Activated CD8-positive, alpha-beta T cell treated with anti-CD3 and anti-CD28 coated beads for 36 hours (primary cell): ENCODE data around the gene MLLT1. TPM values are rescaled to one million over a fixed set of nuclear protein-coding genes. Genes with fewer than 3 reads are reported as not detected.

Experiments used
- ATAC-seq: fragments of 200-7000 bp; cut with Tn5 transposase; one replicate; pipeline ENCODE4 v1.10.0; 2021; ENCODE audit warnings: mild to moderate bottlenecking, moderate library complexity
- CTCF ChIA-PET: fragments of 350-600 bp; sonication (Branson Sonifier 250); formaldehyde crosslinking; loops from one replicate; lab custom pipeline; 2021; ENCODE audit warnings: antibody characterized with exemption; lab: Charles Lee
- POLR2A ChIA-PET: fragments of 350-600 bp; sonication (Branson Sonifier 250); formaldehyde crosslinking; loops from one replicate; lab custom pipeline; 2021; ENCODE audit warnings: antibody characterized with exemption; lab: Charles Lee
- DNase-seq: peaks from one replicate; pipeline ENCODE4 v3.0.0-alpha.2; 2020
- H3K27ac Mint-ChIP-seq: one replicate; pipeline ENCODE4 v1.8.0; 2021; ENCODE audit warnings: mild to moderate bottlenecking, mixed read lengths
- H3K27me3 Mint-ChIP-seq: one replicate; pipeline ENCODE4 v1.8.0; 2021; ENCODE audit warnings: mixed read lengths
- H3K36me3 Mint-ChIP-seq: one replicate; pipeline ENCODE4 v1.8.0; 2021; ENCODE audit warnings: low read depth, mixed read lengths
- H3K4me1 Mint-ChIP-seq: one replicate; pipeline ENCODE4 v1.8.0; 2021; ENCODE audit warnings: low read depth, mixed read lengths
- H3K4me3 Mint-ChIP-seq: one replicate; pipeline ENCODE4 v1.8.0; 2021; ENCODE audit warnings: mild to moderate bottlenecking, moderate library complexity, mixed read lengths
- H3K9me3 Mint-ChIP-seq: one replicate; pipeline ENCODE4 v1.8.0; 2021; ENCODE audit warnings: mixed read lengths
- intact Hi-C: fragments of 100-400 bp; cut with micrococcal nuclease; formaldehyde crosslinking; loops from one replicate; pipeline ENCODE4 v1.10.0; 2022
- total RNA-seq, 2 experiments: library from RNA; stranded (reverse); gene quantifications; one replicate each; pipeline ENCODE4 v1.2.3, GENCODE V29; 2021
- TF ChIP-seq, protein P1 (sequence below): fragments of 200-600 bp; IDR thresholded peaks from one replicate; pipeline ENCODE4 v1.8.0; 2022; ENCODE audit warnings: antibody characterized with exemption, mild to moderate bottlenecking

MLLT1 gene
- total RNA-seq, 2 experiments from 2014 or later, result 41.4 to 44.6 TPM

DNA sequence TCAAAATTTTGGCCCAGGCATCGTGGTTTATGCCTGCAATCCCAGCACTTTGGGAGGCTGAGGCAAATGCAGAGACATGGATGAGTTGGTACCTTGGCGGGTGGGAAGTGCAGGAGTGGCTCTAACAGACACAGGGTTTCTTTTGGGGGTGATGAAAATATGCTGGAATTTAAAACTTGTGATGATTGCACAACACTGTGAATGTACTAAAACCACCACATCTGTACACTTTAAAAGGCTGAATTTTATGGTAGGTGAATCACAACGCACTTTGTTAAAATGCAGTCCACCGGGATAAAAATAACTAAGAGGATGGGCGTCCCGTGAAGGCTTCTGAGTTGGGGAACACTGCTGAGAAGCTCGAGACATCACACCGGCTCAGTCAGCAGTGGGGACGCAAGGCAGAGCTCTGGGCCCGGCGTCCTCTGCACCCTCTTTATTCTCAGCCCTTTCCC is 47.1 kb downstream of the MLLT1 start:
- POLR2A ChIA-PET, result interaction anchor here (1.8 kb wide), 1 partner anchor 11 kb away, joined by 5 read pairs; no protein-coding TSS in a partner anchor
- peaks cover 8% of the 10 kb centered on the region for H3K36me3 Mint-ChIP-seq
- TF ChIP-seq, protein P1, sequence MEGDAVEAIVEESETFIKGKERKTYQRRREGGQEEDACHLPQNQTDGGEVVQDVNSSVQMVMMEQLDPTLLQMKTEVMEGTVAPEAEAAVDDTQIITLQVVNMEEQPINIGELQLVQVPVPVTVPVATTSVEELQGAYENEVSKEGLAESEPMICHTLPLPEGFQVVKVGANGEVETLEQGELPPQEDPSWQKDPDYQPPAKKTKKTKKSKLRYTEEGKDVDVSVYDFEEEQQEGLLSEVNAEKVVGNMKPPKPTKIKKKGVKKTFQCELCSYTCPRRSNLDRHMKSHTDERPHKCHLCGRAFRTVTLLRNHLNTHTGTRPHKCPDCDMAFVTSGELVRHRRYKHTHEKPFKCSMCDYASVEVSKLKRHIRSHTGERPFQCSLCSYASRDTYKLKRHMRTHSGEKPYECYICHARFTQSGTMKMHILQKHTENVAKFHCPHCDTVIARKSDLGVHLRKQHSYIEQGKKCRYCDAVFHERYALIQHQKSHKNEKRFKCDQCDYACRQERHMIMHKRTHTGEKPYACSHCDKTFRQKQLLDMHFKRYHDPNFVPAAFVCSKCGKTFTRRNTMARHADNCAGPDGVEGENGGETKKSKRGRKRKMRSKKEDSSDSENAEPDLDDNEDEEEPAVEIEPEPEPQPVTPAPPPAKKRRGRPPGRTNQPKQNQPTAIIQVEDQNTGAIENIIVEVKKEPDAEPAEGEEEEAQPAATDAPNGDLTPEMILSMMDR, result no peak
- no peak overlapping the region for H3K27ac Mint-ChIP-seq
- H3K4me1 Mint-ChIP-seq, result peaks cover 29% of the 10 kb centered on the region
- H3K27me3 Mint-ChIP-seq, result no peaks in the 10 kb centered on the region
- no peak overlapping the region for H3K4me3 Mint-ChIP-seq
- no peak for ATAC-seq
- H3K9me3 Mint-ChIP-seq, result no peaks in the 10 kb centered on the region
- no peak for DNase-seq
- intact Hi-C loops, result no loop called here
- CTCF ChIA-PET, result interaction anchor here (0.8 to 1.6 kb wide), 2 partner anchors 11 to 14 kb away, joined by 3 read pairs; no protein-coding TSS in a partner anchor

DNA sequence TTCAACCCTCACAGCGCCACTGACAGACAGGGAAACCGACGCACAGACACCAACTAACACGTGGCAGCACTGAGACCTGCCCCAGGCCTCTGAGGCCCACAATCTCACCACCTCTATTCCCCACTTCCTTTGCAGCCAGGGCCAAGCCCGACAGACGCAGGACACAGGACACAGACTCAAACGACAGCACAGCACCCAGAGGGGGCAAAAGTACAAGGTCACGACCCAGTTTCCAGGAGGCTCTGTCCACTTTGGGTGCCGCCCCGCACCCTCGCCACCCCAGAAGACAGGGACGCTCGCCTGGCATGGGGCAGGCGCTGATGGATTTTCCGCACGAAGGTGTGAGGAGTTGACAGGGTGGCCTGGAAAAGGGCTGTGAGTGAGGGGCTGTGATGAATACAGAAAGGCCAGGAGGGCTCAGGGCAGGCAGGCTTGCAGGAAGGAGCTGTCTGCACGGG is 48.8 kb downstream of the MLLT1 start:
- TF ChIP-seq, protein P1, result no peak
- DNase-seq (no peak), ATAC-seq (no peak)
- Mint-ChIP-seq H3K36me3 (peaks cover 12% of the 10 kb centered on the region), H3K27me3 (no peaks in the 10 kb centered on the region), H3K4me3 (no peak overlapping the region), H3K27ac (no peak overlapping the region), H3K9me3 (no peaks in the 10 kb centered on the region), H3K4me1 (peaks cover 29% of the 10 kb centered on the region)
- intact Hi-C loops, result no loop called here
- ChIA-PET CTCF (interaction anchor here (0.9 kb wide), 1 partner anchor 12 kb away, joined by 4 read pairs; no protein-coding TSS in a partner anchor), POLR2A (interaction anchor here (0.9 to 1.8 kb wide), 2 partner anchors 11 to 12 kb away, joined by 3 to 5 read pairs; no protein-coding TSS in a partner anchor)

DNA sequence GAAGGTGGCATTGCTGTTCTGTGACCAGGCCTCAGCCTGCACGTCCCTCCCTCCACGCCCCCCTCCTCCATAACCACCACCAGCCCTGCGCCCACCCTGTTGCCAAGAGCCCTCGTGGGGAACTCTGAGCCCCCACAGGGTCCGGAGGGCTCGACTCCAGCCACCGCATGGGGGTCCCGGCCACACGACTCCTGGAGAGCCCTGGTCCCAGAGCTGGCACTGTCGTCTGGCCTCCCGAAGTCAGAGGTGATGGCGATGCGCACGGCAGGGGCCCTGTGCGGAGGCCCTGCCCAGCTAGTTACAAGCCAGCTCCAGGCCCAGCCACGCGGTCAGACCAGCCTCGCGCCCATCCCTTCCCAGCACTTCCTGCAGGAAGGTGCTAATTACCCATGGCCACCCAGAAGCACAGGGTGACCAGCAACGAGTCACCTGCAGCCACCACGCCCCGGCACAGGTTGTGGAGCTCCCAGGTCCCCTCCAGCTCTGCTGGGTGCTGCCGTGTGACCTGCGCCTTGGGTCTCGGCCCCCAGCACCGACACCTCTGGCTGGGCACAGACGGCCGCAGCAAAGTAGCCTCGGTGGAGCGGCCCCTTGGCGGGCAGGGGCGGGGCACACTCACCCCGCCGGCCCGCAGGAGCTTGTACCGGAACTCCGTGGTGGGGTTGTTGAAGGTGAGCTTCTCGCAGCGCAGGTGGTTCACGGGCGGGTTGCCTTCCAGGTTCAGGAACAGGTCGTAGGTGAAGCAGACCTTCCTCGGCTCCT is 49.6 kb downstream of the MLLT1 start:
- peaks cover 22% of the 10 kb centered on the region for H3K4me1 Mint-ChIP-seq
- POLR2A ChIA-PET, result interaction anchor here (0.9 kb wide), 1 partner anchor 10 kb away, joined by 3 read pairs; no protein-coding TSS in a partner anchor
- TF ChIP-seq, protein P1, result no peak
- ATAC-seq (no peak), DNase-seq (no peak)
- intact Hi-C loops, result no loop called here
- H3K27me3 Mint-ChIP-seq, result no peaks in the 10 kb centered on the region
- CTCF ChIA-PET, result interaction anchor here (0.9 kb wide), 1 partner anchor 11 kb away, joined by 4 read pairs; no protein-coding TSS in a partner anchor
- H3K9me3 Mint-ChIP-seq, result no peaks in the 10 kb centered on the region
- no peak overlapping the region for H3K27ac Mint-ChIP-seq
- H3K36me3 Mint-ChIP-seq, result peaks cover 12% of the 10 kb centered on the region
- H3K4me3 Mint-ChIP-seq, result no peak overlapping the region

DNA sequence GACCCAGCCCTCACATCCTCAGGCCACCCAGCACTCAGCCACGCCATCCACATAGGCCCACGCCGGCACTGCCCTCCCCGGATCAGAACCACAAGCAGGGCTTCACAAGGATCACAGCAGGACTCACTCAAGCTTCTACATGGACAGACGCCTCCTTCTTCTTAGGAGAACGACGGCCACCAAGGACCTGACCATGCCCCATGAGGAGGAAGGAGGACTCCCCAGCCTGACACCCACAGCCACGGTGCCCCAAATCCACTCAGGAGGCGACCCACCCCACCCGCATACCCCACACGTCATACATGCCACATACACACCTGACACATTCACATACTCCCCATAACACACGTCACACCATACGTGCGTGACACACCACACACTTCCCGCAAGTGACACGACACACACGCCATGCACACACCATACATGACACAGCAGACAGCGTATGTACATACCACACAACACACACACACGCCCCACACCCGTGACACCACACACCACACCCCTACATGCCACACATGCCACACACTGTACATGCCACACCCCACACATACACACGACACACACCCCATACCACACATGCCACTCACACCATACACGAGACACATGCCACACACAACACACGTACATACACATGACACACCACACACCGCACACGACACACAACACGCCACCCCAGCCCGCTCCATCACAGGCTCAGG is 50.4 kb downstream of the MLLT1 start:
- TF ChIP-seq, protein P1, result no peak
- Mint-ChIP-seq H3K27ac (no peak overlapping the region), H3K4me1 (peaks cover 14% of the 10 kb centered on the region), H3K36me3 (peaks cover 12% of the 10 kb centered on the region), H3K9me3 (no peaks in the 10 kb centered on the region), H3K27me3 (no peaks in the 10 kb centered on the region), H3K4me3 (no peak overlapping the region)
- POLR2A ChIA-PET, result no interaction called here
- CTCF ChIA-PET, result no interaction called here
- ATAC-seq, result no peak
- intact Hi-C loops, result no loop called here
- no peak for DNase-seq
